Activated effector memory CD4-positive, alpha-beta T cell treated with Interleukin-2 at 50 U/mL for 16 hours (primary cell): ENCODE measurements around the gene SFTPD.
"Not testable (repeated sequence)": the region's sequence is repeated elsewhere in the genome, so short reads cannot be mapped to it uniquely, and the experiment has no call there.

Experiments
- DNase-seq: peaks from one replicate; pipeline ENCODE4 v3.0.0-alpha.2; 2020

SFTPD gene

GRCh38 chr10:79923669-79924068 lies 25.2 kb downstream of the SFTPD start:
- DNase-seq, result no peak

- DNase-seq, result no peak
These were observed 25.8 kb downstream of the SFTPD start for GRCh38 chr10:79923145-79923544.

GRCh38 chr10:79922011-79922412 lies 26.9 kb downstream of the SFTPD start:
- DNase-seq, result not testable (repeated sequence)

- not testable (repeated sequence) for DNase-seq
These were observed 33.1 kb downstream of the SFTPD start for GRCh38 chr10:79915838-79916237.

GRCh38 chr10:79914512-79914911 lies 34.4 kb downstream of the SFTPD start:
- DNase-seq, result not testable (repeated sequence)

- DNase-seq, result no peak
These were observed 38.1 kb downstream of the SFTPD start for GRCh38 chr10:79910836-79911235.

GRCh38 chr10:79910344-79910743 lies 38.6 kb downstream of the SFTPD start:
- no peak for DNase-seq

- DNase-seq, result no peak
These were observed 43.3 kb downstream of the SFTPD start for GRCh38 chr10:79905322-79906314.

GRCh38 chr10:79904671-79905321 lies 44.1 kb downstream of the SFTPD start:
- DNase-seq, result peak; percentile 25

GRCh38 chr10:79901571-79901970 lies 47.3 kb downstream of the SFTPD start:
- DNase-seq, result not testable (repeated sequence)

GRCh38 chr10:79898597-79899325 lies 50.1 kb downstream of the SFTPD start:
- DNase-seq, result no peak

- DNase-seq, result not testable (repeated sequence)
These were observed 56.0 kb downstream of the SFTPD start for GRCh38 chr10:79892896-79893295.

- no peak for DNase-seq
These were observed 58.4 kb downstream of the SFTPD start for GRCh38 chr10:79890469-79890868.

GRCh38 chr10:79888984-79889383 lies 59.9 kb downstream of the SFTPD start:
- DNase-seq, result not testable (repeated sequence)
